Measurements from ENCODE around the gene PCYT1A.
"Not testable (repeated sequence)": the region's sequence is repeated elsewhere in the genome, so short reads cannot be mapped to it uniquely, and the experiment has no call there.

The PCYT1A gene

DNA sequence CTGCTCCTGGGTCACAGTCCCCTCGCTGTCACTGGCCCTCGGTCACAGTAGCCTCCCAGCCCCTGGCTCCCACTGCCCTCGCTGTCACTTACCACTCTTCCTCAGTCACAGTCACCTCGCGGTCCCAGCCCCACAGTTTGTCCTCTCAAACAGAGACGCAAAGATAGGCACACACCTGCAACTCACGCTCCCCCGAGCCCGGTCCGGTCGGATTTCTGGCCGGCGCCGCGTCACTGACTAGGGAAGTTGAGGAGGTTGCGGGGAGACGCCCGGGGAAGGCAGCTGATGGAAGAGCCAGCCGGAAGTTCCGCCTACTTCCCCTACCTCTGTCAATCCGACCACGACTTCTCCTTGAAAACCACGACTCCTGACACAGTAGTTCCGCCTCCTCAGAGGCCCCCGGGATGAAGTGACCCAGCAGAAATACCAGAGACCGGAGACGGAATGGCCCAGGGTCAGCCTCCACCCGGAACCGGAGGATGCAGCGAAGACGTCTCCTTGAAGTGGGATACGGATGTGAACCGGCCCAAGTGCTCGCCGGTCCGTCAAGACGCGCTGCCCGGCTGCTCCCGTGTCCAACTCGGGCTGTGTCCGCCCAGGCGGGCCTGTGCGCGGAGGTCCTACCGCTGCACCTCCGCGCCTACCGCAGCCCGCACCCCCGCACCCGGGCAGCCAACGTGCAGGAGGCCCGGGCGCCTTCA, at the start of gene PCYT1A:
PCYT1A (minus strand) TSS at position 287 of the 701 bp plus-strand sequence. CDS start 17,195 bp downstream, outside the sequence.
- peak; percentile 89 for DNase-seq (ENCODE audit: low spot score)

DNA sequence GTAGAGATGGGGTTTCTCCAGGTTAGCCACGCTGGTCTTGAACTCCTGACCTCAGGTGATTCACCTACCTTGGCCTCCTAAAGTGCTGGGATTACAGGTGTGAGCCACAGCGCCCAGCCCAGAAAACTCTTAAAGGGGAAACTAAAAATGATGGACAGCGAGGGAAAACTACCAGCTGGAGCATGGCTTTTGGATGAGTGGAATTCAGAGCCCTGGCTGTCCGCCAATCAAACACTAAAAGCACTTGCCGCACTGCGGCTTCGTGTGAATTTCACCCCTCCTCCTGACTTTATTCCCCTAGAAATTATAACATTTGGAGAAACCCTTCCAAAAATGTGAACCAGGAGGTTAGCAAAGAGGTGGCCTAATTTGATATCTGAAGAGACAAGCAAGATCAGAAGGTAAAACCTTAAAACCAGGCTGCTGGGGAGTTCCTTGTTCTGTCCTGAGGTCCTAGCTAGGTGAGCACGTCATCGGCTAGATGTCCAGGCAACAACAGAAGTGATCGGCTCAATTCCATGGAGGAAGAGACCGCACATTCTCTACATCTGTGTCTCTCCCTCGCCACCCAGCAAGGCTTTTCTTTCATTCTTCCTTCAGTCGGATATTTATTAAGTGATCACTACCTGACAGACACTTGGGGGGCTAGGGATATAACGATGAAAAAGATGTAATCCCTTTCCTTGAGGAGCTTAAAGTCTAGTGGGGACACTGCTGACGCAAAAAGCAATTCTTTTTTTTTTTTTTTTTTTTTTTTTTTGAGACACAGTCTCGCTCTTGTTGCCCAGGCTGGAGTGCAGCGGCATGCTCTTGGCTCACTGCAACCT, 49.0 kb upstream of the PCYT1A start:
- no peak for DNase-seq (ENCODE audit: low spot score)

- no peak for DNase-seq (ENCODE audit: low spot score)
These were observed 48.0 kb upstream of the PCYT1A start for GRCh38 chr3:196335503-196335948.

DNA sequence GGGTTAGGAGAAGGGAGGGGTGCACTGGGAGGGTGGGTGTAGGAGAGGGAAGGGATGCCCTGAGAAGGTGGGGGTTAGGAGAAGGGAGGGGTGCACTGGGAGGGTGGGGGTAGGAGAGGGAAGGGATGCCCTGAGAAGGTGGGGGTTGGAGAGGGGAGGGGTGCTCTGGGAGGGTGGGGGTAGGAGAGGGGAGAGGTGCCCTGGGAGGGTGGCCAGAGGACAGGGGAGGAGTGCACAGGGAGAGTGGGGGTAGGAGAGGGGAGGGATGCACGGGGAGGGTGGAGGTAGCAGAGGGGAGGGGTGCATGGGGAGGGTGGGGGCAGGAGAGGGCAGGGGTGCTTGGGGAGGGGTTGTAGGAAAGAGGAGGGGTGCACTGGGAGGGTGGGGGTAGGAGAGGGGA, 47.5 kb upstream of the PCYT1A start:
- no peak for DNase-seq (ENCODE audit: low spot score)

DNA sequence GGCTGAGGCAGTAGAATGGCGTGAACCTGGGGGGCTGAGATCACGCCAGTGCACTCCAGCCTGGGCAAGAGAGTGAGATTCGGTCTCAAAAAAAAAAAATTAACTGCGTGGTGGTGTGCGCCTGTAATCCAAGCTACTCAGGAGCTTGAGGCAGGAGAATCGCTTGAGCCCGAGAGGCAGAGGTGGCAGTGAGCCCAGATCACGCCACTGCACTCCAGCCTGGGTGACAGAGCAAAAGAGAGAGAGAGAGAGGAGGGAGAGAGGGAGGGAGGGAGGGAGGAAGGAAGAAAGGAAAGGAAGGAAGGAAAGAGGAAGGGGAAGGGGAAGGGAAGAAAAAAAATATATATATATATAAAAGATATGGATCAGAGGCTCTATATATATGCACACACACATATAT, 44.6 kb upstream of the PCYT1A start:
- no peak for DNase-seq (ENCODE audit: low spot score)

DNA sequence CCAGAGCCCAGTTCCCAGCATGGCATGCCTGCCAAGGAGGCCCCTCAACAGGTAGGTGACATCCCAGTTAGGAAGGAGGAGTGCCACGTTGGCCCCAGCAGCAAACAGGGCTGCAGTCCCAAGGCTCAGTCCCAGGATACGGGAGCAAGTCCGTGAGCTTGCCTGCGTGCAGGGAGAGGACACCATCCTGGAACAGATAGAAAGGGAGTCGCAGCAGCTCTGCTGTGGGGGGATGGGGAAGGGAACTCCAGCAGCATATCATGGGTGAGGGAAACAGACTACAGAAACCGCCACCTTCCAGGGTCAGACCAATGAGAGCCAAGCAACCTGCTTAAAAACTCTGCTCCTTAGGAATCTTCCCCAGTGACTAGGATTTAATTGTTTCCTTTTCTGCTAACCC, 39.9 kb upstream of the PCYT1A start:
- no peak for DNase-seq (ENCODE audit: low spot score)

GRCh38 chr3:196326936-196327335, 39.4 kb upstream of the PCYT1A start:
- no peak for DNase-seq (ENCODE audit: low spot score)

DNA sequence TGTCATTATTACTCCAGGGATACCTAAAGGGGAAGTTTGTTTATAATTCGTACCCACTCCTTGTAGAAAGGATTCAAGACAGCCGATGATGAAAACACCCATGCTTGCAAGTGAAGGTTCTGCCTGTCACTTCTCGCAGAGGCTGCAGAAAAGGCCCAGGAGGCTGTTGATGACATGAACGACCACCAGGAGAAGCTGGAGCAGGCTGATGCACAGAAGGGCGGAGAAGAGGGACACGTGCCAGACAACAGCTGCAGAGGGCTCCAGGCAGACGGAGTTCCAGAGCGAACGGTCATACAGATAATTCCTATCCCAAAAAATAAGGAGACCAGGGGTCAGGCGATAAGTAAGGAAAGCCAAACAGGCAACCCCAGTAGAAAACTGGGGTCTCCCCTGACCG, 36.2 kb upstream of the PCYT1A start:
- no peak for DNase-seq (ENCODE audit: low spot score)

DNA sequence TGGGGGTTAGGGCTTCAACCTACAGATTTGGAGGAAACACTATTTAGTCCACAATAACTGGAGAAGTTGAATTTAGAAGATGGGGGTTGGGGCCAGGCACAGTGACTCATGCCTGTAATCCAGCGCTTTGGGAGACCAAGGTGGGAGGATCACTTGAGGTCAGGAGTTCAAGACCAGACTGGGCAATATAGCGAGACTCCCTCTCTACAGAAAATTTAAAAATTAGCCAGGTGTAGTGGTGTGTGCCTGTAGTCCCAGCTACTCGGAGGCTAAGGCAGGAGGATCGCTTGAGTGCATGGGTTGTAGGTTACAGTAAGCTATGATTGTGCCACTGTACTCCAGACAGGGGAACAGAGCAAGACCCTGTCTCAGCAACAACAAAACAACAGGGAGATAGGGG, 35.5 kb upstream of the PCYT1A start:
- no peak for DNase-seq (ENCODE audit: low spot score)

GRCh38 chr3:196321162-196321561, 33.6 kb upstream of the PCYT1A start:
- no peak for DNase-seq (ENCODE audit: low spot score)

- DNase-seq (ENCODE audit: low spot score): no peak
These were observed 32.6 kb upstream of the PCYT1A start for GRCh38 chr3:196320137-196320536.

- DNase-seq (ENCODE audit: low spot score): peak; percentile 88
These were observed 30.4 kb upstream of the PCYT1A start, which contains the start of gene DYNLT2B for GRCh38 chr3:196317687-196318467. Gene DYNLT2B (minus strand): TSS chr3:196318240. CDS start chr3:196318152, 88 bp downstream.

GRCh38 chr3:196316799-196317686, 29.5 kb upstream of the PCYT1A start:
- DNase-seq (ENCODE audit: low spot score): not testable (repeated sequence)

DNA sequence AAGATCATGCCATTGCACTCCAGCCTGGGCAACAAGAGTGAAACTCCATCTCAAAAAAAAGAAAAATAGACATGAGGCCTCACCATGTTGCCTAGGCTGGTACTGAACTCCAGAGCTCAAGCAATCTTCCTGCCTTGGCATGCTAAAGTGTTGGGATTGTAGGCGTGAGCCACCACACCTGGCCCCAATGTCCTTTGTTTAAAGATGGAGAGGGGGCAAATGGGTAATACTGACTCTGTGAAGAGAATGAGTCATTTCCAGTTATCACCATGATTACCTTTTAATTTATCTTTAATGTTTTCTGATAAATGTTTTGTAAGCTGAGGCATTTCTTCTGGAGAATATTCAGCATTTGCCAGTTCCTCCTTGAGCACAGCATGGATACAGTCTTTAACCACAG, 28.3 kb upstream of the PCYT1A start:
- DNase-seq (ENCODE audit: low spot score): no peak

- no peak for DNase-seq (ENCODE audit: low spot score)
These were observed 27.1 kb upstream of the PCYT1A start for GRCh38 chr3:196314597-196314996.

DNA sequence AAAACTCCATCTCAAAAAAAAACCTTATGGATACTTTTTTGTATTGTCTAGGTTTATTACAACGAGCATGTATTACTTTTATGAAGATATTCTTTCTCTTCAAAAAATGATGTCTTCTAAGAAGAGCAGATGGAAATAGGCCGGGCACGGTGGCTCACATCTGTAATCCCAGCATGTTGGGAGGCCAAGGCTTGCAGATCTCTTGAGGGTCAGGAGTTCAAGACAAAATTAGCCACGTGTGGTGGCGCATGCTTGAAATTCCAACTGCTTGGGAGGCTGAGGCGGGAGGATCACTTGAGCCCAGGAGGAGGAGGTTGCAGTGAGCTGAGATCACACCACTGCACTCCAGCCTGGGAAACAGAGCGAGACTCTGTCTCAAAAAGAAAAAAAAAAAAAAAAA, 26.6 kb upstream of the PCYT1A start:
- DNase-seq (ENCODE audit: low spot score): not testable (repeated sequence)

GRCh38 chr3:196302960-196303359, 15.4 kb upstream of the PCYT1A start:
- not testable (repeated sequence) for DNase-seq (ENCODE audit: low spot score)

GRCh38 chr3:196302551-196302950, 15.0 kb upstream of the PCYT1A start:
- DNase-seq (ENCODE audit: low spot score): not testable (repeated sequence)

DNA sequence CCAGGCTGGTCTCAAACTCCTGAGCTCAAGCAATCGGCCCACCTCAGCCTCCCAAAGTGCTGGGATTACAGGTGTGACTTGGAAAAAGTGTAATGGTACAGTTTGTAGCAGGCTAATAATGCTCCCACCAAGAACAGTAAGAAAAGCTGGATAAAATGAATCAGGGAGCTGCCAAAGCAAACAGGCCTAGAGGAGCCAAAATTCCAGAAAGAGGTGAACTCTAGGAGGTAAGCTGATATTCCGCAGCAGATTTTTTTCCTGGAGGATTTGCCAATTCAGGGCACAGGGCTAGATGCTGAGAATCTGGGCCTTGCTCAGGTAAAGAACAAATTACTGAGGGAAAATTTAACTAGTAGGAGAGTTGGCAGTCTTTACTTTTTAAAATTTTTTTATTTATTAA, 11.0 kb upstream of the PCYT1A start:
- no peak for DNase-seq (ENCODE audit: low spot score)

DNA sequence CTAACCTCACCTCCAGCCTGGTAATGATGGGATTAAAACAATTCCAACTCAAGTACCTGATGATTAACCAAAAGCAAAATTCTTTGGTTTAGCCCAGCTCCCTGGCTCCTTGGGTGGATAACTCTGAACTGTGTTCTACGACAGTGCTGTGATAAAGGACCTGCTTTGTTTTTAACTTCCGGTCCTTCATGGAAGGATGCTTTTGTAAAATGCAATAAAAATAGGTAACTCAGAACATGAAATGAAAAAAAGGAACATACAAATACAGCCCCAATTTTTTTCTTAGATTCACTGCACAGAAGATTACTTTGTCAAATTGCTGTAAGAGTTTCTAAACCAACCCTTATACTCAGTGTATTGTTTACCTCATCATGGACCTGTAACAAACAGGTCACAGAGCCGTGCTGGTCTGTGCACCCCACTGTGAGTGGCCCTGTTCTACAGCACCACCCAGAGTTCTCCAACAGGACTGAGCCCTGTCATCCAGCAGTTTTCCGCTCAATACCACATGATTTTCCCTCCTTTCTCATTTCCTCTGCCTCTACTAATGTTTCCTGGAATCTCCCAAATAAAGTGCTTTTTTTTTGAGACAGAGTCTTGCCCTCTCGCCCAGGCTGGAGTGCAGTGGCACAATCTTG, 4.9 kb upstream of the PCYT1A start:
- no peak for DNase-seq (ENCODE audit: low spot score)

DNA sequence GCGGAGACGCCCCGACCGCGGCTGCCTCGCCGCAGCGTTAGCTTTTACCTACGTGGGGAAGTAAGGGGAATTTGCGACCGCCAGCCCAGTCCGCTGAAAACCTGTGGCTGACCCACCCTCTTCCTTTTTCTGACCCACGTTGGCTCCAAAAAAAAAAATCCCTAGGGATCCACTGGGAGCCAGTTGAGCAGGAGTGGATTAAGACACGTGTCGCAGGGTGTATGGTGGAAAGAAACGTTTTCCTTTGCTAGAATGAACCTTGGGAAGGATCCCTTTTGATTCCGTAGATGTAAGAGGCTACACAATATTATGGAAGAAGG, 575 bp upstream of the PCYT1A start:
- no peak for DNase-seq (ENCODE audit: low spot score)
